Medulla oblongata (tissue), 1 donor: ENCODE measurements around the gene SZRD1.
A peak's percentile ranks its signal among the peaks of the same experiment; 100 is the strongest.

Experiments used
- DNase-seq: peaks from one replicate; pipeline ENCODE4 v3.0.0-alpha.2; 2015; ENCODE audit errors: extremely low spot score

The SZRD1 gene

DNA sequence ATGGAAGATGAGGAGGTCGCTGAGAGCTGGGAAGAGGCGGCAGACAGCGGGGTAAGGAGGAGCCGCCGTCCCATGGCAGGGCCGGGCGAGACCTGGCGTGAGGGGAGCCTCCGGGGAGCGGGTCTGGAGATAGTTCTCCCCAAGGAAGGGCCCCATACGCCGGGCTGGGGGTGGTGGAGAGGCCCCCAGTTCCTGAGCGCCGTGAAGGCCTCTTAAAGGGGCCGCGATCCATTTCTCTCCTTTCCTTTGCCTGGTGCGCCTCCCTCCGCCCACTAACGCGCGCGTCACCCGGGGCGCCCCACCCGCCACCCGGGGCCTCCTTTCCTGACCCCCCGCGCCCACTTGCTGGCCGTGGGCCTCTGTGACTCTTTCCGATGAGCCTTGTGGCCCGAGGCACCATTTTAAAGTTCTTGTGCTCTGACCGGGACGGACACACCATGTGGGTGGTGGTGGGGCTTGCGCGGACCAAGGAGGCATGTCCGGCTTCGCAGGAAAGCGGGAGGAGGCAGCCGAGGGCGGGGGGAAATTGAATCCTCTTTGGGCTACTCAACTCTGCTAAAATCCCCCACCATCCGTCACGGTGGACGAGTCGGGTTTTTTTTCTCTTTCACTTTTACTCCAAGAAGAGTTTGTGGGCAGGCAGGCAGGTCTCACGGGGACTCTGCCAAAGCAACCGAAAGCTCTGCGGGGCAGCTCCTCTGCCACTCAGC lies 371 bp downstream of the SZRD1 start:
- DNase-seq, result peak; percentile 94

GRCh38 chr1:16367968-16368890 lies 1.2 kb downstream of the SZRD1 start:
- peak; percentile 22 for DNase-seq

- DNase-seq, result no peak
These were observed 2.8 kb downstream of the SZRD1 start for GRCh38 chr1:16369821-16370220.

DNA sequence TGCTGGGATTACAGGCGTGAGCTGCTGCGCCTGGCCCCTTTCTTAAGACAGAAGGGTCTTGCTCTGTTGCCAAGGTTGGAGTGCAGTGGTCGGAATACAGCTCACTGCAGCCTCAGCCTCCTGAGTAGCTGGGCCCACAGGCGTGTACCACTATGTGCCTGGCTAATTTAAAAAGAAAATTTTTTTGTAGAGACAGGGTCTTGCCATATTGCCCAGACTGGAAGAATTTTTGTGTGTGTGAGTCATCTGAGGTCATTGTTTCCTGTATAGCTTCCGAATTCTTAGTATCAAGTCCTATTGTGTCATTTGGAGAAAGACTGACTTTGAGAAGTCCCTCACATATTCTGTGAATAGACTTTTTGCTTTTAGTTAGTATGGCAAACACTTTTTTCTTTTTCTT lies 4.7 kb downstream of the SZRD1 start:
- no peak for DNase-seq

GRCh38 chr1:16372535-16373285 lies 5.7 kb downstream of the SZRD1 start:
- no peak for DNase-seq

GRCh38 chr1:16374266-16374665 lies 7.2 kb downstream of the SZRD1 start:
- peak; percentile 55 for DNase-seq

GRCh38 chr1:16375521-16376340 lies 8.7 kb downstream of the SZRD1 start:
- DNase-seq, result no peak

GRCh38 chr1:16376971-16377370 lies 9.9 kb downstream of the SZRD1 start:
- no peak for DNase-seq

DNA sequence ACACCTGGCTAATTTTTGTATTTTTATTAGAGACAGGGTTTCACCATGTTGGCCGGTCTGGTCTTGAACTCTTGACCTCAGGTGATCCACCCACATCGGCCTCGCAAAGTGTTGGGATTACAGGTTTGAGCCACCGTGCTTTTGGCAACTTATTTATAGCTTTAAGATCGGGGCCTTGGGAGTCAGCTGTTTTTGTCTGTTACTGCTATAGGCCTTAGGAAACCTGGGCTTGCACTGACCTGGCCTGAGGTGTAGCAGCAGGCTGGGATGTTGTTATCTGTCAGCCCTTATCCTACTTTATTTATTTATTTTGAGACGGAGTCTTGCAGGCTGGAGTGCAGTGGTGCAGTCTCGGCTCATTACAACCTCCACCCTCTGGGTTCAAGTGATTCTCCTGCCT lies 11.4 kb downstream of the SZRD1 start:
- no peak for DNase-seq

DNA sequence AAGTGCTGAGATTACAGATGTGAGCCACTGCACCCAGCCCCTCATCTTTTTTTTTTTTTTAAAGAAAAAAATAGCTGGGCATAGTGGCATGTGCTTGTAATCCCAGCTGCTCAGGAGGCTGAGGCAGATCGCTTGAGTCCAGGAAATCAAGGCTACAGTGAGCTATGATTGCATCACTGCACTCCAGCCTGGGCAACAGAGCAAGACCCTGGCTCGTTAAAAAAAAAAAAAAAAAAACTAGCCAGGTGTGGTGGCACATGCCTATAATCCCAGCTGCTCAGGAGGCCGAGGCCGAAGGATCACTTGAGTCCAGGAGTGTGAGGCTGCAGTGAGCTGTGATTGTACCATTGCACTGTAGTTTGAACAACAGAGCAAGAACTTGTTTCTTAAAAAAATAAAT lies 13.8 kb downstream of the SZRD1 start:
- no peak for DNase-seq

- no peak for DNase-seq
These were observed 16.8 kb downstream of the SZRD1 start for GRCh38 chr1:16383888-16384287.

DNA sequence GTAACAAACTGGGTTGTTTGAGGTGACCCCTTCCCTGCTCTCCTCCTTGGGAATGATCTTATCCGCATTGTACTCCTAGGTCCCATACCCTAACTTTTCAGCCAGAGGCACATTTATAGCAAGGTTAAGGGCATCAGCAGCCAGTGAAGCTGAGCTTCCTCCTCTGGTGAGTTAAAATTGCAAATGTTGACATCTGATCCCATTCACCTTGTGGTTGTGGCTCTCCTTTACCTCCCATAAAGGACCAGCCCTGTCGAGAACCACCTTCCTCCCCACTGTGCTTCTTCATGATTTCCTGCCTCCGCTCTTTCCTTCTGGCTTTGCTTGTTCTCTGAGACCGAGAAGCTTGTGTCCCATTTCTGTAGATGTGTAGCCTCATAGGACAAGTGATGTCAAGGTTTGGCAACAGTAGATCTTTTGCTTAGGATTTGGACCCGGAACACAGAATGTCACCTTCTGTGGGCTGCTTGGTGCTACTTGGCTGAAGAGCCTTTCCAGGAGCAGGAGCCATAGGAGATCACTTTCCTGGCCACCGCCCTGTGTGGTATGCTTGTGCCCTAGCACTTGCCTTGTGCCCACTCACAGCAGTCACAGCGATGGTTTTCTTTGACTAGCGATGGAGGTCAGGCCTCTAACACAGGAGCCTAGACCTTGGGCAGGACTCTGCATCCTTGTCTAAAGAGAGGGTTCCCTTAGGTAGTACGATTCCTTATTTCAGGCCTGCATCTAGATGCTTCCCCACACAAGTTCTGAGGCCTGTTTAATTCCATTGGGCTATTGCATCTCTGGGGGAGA lies 18.8 kb downstream of the SZRD1 start:
- no peak for DNase-seq

DNA sequence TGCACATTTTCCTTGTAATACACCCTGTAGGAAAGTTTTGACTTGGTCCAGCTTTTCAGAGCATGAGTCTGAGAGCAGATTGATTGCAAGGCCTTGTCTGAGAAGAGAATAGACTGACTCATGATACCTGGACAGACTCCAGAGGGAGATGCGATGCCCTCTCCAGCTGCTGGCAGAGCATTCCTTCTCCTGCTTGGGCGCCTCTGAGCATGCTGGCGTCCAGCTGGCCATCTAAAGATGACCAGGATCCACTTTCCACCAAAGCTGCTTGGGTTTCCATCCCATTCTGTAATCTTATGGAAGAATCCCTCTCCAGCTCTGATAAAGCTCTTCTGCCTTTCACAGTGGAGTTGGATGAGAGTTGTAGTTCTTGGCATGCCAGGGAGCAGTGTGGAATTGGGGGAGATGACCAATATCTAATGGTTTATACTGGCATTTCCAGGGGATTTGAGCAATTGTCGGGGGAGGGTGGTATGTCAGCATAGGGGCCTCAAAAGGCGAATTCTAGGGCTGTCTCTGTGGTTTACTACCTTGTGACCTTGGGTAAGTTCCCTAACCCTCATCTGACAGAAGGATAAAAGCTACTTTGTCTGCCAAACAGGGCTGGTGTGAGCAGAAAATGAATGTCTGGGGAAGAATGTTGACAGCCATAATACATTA lies 19.5 kb downstream of the SZRD1 start:
- peak; percentile 74 for DNase-seq

- peak; percentile 48 for DNase-seq
These were observed 20.5 kb downstream of the SZRD1 start for GRCh38 chr1:16387201-16388188.

- no peak for DNase-seq
These were observed 24.4 kb downstream of the SZRD1 start for GRCh38 chr1:16391411-16391810.

DNA sequence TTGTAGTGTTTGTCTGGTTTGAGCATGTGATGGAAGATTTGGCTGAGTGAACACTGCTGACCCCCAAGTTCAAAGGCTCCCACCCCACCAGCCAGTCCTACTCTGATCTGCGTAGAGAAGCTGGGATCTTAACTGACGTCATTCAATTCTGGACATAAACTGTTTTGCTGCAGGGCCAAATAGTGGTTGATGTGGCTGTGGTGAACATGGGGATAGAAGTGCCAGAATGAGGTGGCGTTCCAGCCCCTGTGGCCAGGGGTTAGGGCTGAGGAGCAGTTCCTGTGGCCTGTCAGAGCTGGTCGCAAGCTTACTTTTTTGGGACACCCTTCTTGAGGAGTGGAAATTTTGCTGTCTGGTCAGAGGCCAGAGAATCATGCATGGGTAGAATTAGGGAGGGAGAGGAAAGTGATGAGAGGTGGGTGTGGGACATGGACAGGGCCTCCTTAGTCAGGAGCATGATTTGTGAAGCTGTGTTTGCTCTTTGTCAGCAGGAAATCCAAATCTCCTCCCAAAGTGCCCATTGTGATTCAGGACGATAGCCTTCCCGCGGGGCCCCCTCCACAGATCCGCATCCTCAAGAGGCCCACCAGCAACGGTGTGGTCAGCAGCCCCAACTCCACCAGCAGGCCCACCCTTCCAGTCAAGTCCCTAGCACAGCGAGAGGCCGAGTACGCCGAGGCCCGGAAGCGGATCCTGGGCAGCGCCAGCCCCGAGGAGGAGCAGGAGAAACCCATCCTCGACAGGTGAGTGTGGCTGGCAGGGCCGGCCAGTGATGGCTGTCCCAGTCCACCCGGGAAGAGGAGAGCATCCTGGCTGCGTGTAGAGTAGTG lies 25.9 kb downstream of the SZRD1 start:
- no peak for DNase-seq

- peak; percentile 76 for DNase-seq
These were observed 26.8 kb downstream of the SZRD1 start for GRCh38 chr1:16393570-16394521.
